ENCODE results near the gene ALDH1A3.

ALDH1A3 gene

GRCh38 chr15:100958326-100959065 lies 78.9 kb downstream of the ALDH1A3 start:
- no peak for DNase-seq

GRCh38 chr15:100959066-100960050 lies 79.7 kb downstream of the ALDH1A3 start:
- no peak for DNase-seq

Data from activated naive CD4-positive, alpha-beta T cell (primary cell).